H1 (cell line): Measurements from ENCODE around the gene ZNF677. TPM values are rescaled to one million over a fixed set of nuclear protein-coding genes. Genes with fewer than 3 reads are reported as not detected.

ENCODE experiments used
- CTCF ChIA-PET: fragments of 300-600 bp; sonication (Branson Sonifier 250); formaldehyde crosslinking; loops from one replicate; lab custom pipeline; 2021; ENCODE audit not compliant: partially characterized antibody; lab: Charles Lee
- POLR2A ChIA-PET: fragments of 300-600 bp; sonication (Branson Sonifier 250); formaldehyde crosslinking; loops from one replicate; lab custom pipeline; 2021; ENCODE audit warnings: inconsistent platforms; ENCODE audit not compliant: partially characterized antibody; lab: Charles Lee
- DNase-seq, 2 experiments: peaks; one replicate each; pipeline versions ENCODE4 v3.0.0 to v3.0.0-alpha.2; 2010 to 2022; ENCODE audit warnings: low spot score in 2 of 2, low read depth in 1 of 2, mixed read lengths in 1 of 2
- FAIRE-seq: peaks from 2 replicates; lab custom pipeline; 2011; peaks lifted over from hg19 to GRCh38; lab: Jason Lieb, UNC
- H2AFZ ChIP-seq: 2 replicates; pipeline ENCODE4 v1.8.1; 2012; ENCODE audit warnings: low read length, inconsistent platforms
- H2AK5ac ChIP-seq: 2 replicates; pipeline ENCODE4 v1.6.1; 2013; ENCODE audit warnings: low read depth, low read length
- H2BK120ac ChIP-seq: replicated peaks from 2 replicates; pipeline ENCODE3; 2013; ENCODE audit warnings: low read depth, low read length, inconsistent platforms
- H2BK12ac ChIP-seq: 2 replicates; pipeline ENCODE4 v1.6.1; 2013; ENCODE audit warnings: low read depth, low read length
- H2BK15ac ChIP-seq: 2 replicates; pipeline ENCODE4 v1.6.1; 2013; ENCODE audit warnings: low read length
- H2BK20ac ChIP-seq: 2 replicates; pipeline ENCODE4 v1.6.1; 2013; ENCODE audit warnings: low read length
- H2BK5ac ChIP-seq: 2 replicates; pipeline ENCODE4 v1.6.1; 2013; ENCODE audit warnings: low read depth, low read length
- H3K14ac ChIP-seq: 2 replicates; pipeline ENCODE4 v1.6.1; 2013; ENCODE audit warnings: inconsistent platforms; ENCODE audit not compliant: insufficient read length
- H3K18ac ChIP-seq: 2 replicates; pipeline ENCODE4 v1.6.1; 2013; ENCODE audit warnings: low read length; ENCODE audit errors: extremely low read depth
- H3K23ac ChIP-seq: 2 replicates; pipeline ENCODE4 v1.6.1; 2013; ENCODE audit warnings: inconsistent platforms; ENCODE audit not compliant: insufficient read length
- H3K23me2 ChIP-seq: 2 replicates; pipeline ENCODE4 v1.6.1; 2013; ENCODE audit warnings: low read depth, low read length
- H3K27ac ChIP-seq: 2 replicates; pipeline ENCODE4 v1.6.1; 2011; ENCODE audit warnings: low read depth, low read length, inconsistent platforms
- H3K27me3 ChIP-seq, 4 experiments: replicated peaks in 1 of 4; 1 replicate in 1 of 4; 2 replicates in 3 of 4; pipeline versions ENCODE4 v1.6.1 to v1.8.1; 2011 to 2013; ENCODE audit warnings: low read length in 3 of 4, mild to moderate bottlenecking in 3 of 4, inconsistent platforms in 2 of 4, mixed read lengths in 2 of 4, moderate library complexity in 1 of 4; ENCODE audit not compliant: control insufficient read depth in 3 of 4, insufficient read depth in 3 of 4; ENCODE audit errors: extremely low read depth in 1 of 4
- H3K36me3 ChIP-seq, 4 experiments: 2 replicates each; pipeline versions ENCODE4 v1.6.1 to v1.8.1; 2011 to 2013; ENCODE audit warnings: mild to moderate bottlenecking in 4 of 4, low read length in 3 of 4, moderate library complexity in 2 of 4, control low read depth in 1 of 4, inconsistent platforms in 1 of 4; ENCODE audit not compliant: insufficient read depth in 4 of 4, control insufficient read depth in 2 of 4
- H3K4ac ChIP-seq: replicated peaks from 2 replicates; pipeline ENCODE3; 2013; ENCODE audit warnings: low read length, low read depth, mixed read lengths, inconsistent platforms; ENCODE audit not compliant: insufficient read length
- H3K4me1 ChIP-seq, 4 experiments: replicated peaks in 1 of 4; 1 replicate in 1 of 4; 2 replicates in 3 of 4; pipeline versions ENCODE4 v1.6.1 to v1.8.1; 2011 to 2013; ENCODE audit warnings: low read length in 3 of 4, inconsistent platforms in 2 of 4, mixed read lengths in 1 of 4; ENCODE audit not compliant: insufficient read depth in 4 of 4, control insufficient read depth in 3 of 4
- H3K4me2 ChIP-seq, 2 experiments: 2 replicates each; pipeline versions ENCODE4 v1.6.1 to v1.8.1; 2011 to 2013; ENCODE audit warnings: low read depth in 2 of 2, low read length in 2 of 2, control low read depth in 1 of 2, inconsistent platforms in 1 of 2, mild to moderate bottlenecking in 1 of 2; ENCODE audit not compliant: insufficient read depth in 1 of 2
- H3K4me3 ChIP-seq, 4 experiments: fragments of 200-600, 300-600 bp in 1 of 4; sonication (generic), shearing (Covaris generic), sonication (Bioruptor Twin) in 1 of 4; 2 replicates each; pipeline versions ENCODE4 v1.5.1 to v1.8.1; 2011 to 2016; ENCODE audit warnings: low read length in 4 of 4, low read depth in 3 of 4, control low read depth in 2 of 4, inconsistent platforms in 2 of 4, mild to moderate bottlenecking in 2 of 4, mixed read lengths in 1 of 4, moderate library complexity in 1 of 4; ENCODE audit not compliant: insufficient read depth in 2 of 4; ENCODE audit errors: extremely low read depth in 1 of 4
- H3K56ac ChIP-seq: replicated peaks from 2 replicates; pipeline ENCODE3; 2013; ENCODE audit warnings: low read depth, mild to moderate bottlenecking, mixed read lengths, low read length, inconsistent platforms; ENCODE audit not compliant: insufficient read length
- H3K79me1 ChIP-seq: 2 replicates; pipeline ENCODE4 v1.6.1; 2013; ENCODE audit warnings: low read depth, low read length, control low read depth
- H3K79me2 ChIP-seq, 2 experiments: 2 replicates each; pipeline versions ENCODE4 v1.6.1 to v1.8.1; 2012 to 2013; ENCODE audit warnings: low read length in 2 of 2, mild to moderate bottlenecking in 2 of 2, inconsistent platforms in 1 of 2; ENCODE audit not compliant: insufficient read depth in 2 of 2, control insufficient read depth in 1 of 2
- H3K9ac ChIP-seq, 4 experiments: replicated peaks in 1 of 4; 1 replicate in 1 of 4; 2 replicates in 3 of 4; pipeline versions ENCODE4 v1.6.1 to v1.8.1; 2011 to 2013; ENCODE audit warnings: low read depth in 3 of 4, low read length in 3 of 4, control low read depth in 2 of 4, mild to moderate bottlenecking in 2 of 4, moderate library complexity in 2 of 4, inconsistent platforms in 1 of 4; ENCODE audit errors: extremely low read depth in 1 of 4
- H3K9me3 ChIP-seq, 2 experiments: 2 replicates each; pipeline versions ENCODE4 v1.6.1 to v1.8.1; 2012 to 2013; ENCODE audit warnings: mild to moderate bottlenecking in 2 of 2, moderate library complexity in 2 of 2, control low read depth in 1 of 2, inconsistent platforms in 1 of 2, low read depth in 1 of 2, low read length in 1 of 2, mixed read lengths in 1 of 2; ENCODE audit not compliant: insufficient read depth in 2 of 2
- H4K20me1 ChIP-seq, 2 experiments: replicated peaks in 1 of 2; 2 replicates each; pipeline versions ENCODE3 to v1.8.1; 2011 to 2013; ENCODE audit warnings: inconsistent platforms in 2 of 2, low read length in 2 of 2, mild to moderate bottlenecking in 1 of 2; ENCODE audit not compliant: insufficient read depth in 2 of 2, control insufficient read depth in 1 of 2
- H4K5ac ChIP-seq: 2 replicates; pipeline ENCODE4 v1.6.1; 2013; ENCODE audit warnings: low read length, low read depth, mixed read lengths, inconsistent platforms; ENCODE audit not compliant: insufficient read length
- H4K8ac ChIP-seq: 2 replicates; pipeline ENCODE4 v1.8.0; 2013; ENCODE audit warnings: mild to moderate bottlenecking, moderate library complexity, low read length, inconsistent platforms; ENCODE audit not compliant: insufficient read depth; ENCODE audit errors: extremely low read depth
- H4K91ac ChIP-seq: replicated peaks from 2 replicates; pipeline ENCODE3; 2013; ENCODE audit warnings: low read length, mixed read lengths, inconsistent platforms; ENCODE audit not compliant: insufficient read length
- ATF2 ChIP-seq: IDR thresholded peaks from 2 replicates; pipeline ENCODE4 v1.6.1; 2012; ENCODE audit warnings: low read length, inconsistent platforms
- BACH1 ChIP-seq: IDR thresholded peaks from 2 replicates; pipeline ENCODE4 v1.6.1; 2012; ENCODE audit warnings: low read length, improper control_type of control experiment
- CHD2 ChIP-seq: IDR thresholded peaks from 2 replicates; pipeline ENCODE4 v1.6.1; 2012; ENCODE audit warnings: low read length, improper control_type of control experiment
- HDAC2 ChIP-seq, 2 experiments: fragments of 300-600 bp in 1 of 2; sonication (generic) in 1 of 2; IDR thresholded peaks; 2 replicates each; pipeline ENCODE4 v1.6.1; 2011 to 2012; ENCODE audit warnings: low read depth in 2 of 2, low read length in 2 of 2, mild to moderate bottlenecking in 2 of 2, moderate library complexity in 2 of 2, borderline replicate concordance in 1 of 2, inconsistent platforms in 1 of 2
- KDM5A ChIP-seq: fragments of 200-600 bp; IDR thresholded peaks from 2 replicates; pipeline ENCODE4 v1.7.1; 2012; ENCODE audit warnings: mild to moderate bottlenecking, low read length, inconsistent platforms, mixed read lengths
- NRF1 ChIP-seq: IDR thresholded peaks from 2 replicates; pipeline ENCODE4 v1.6.1; 2011; ENCODE audit warnings: mild to moderate bottlenecking, low read depth, low read length, improper control_type of control experiment
- POLR2AphosphoS5 ChIP-seq: IDR thresholded peaks from 2 replicates; pipeline ENCODE4 v1.6.1; 2011; ENCODE audit warnings: low read depth, low read length
- RAD21 ChIP-seq, 2 experiments: IDR thresholded peaks in 1 of 2; conservative IDR thresholded peaks in 1 of 2; 2 replicates each; pipeline ENCODE4 v1.6.1; 2011; ENCODE audit warnings: low read depth in 2 of 2, low read length in 2 of 2, improper control_type of control experiment in 1 of 2, inconsistent platforms in 1 of 2, mild to moderate bottlenecking in 1 of 2, moderate library complexity in 1 of 2
- SP1 ChIP-seq: IDR thresholded peaks from 2 replicates; pipeline ENCODE4 v1.6.1; 2011; ENCODE audit warnings: low read depth, low read length
- SP4 ChIP-seq: IDR thresholded peaks from 2 replicates; pipeline ENCODE4 v1.6.1; 2012; ENCODE audit warnings: low read length, inconsistent platforms
- SUZ12 ChIP-seq: fragments of 200-600 bp; sonication (generic); IDR thresholded peaks from 2 replicates; pipeline ENCODE4 v1.6.1; 2012; ENCODE audit warnings: mild to moderate bottlenecking, inconsistent platforms, low read length, moderate library complexity, mixed read lengths
- TAF1 ChIP-seq: IDR thresholded peaks from 2 replicates; pipeline ENCODE4 v1.6.1; 2011; ENCODE audit warnings: mild to moderate bottlenecking, low read depth, low read length
- ZNF274 ChIP-seq: IDR thresholded peaks from 2 replicates; pipeline ENCODE4 v1.7.0; 2012; ENCODE audit warnings: low read length, borderline replicate concordance; ENCODE audit errors: extremely low read depth
- WGBS, 2 experiments: shearing (Covaris generic) in 1 of 2; methylation state at CpG; one replicate each; pipeline versions ENCODE4 v1.1.6 to v1.1.7; 2013 to 2015; ENCODE audit warnings: low lambda C conversion rate in 2 of 2, mixed read lengths in 2 of 2, inconsistent platforms in 1 of 2, low coverage in 1 of 2, missing lambda C conversion rate in 1 of 2; ENCODE audit not compliant: insufficient replicate concordance in 2 of 2, insufficient coverage in 1 of 2, insufficient read length in 1 of 2; ENCODE audit errors: extremely low coverage in 1 of 2, missing lambda C conversion rate in 1 of 2; 5-methylcytosine and 5-hydroxymethylcytosine counted together
- polyA plus RNA-seq, 7 experiments: library from polyadenylated mRNA; depleted of rRNA in 3 of 7; stranded (reverse) in 5 of 7; unstranded in 2 of 7; fragments of >200 nt in 5 of 7; fragments of 200-250 nt in 2 of 7; gene quantifications; 1 replicate in 5 of 7; 2 replicates in 1 of 7; 4 replicates in 1 of 7; pipeline versions ENCODE4 v1.2.1 to v1.2.3, GENCODE V29; 2011 to 2013; ENCODE audit warnings: missing spikeins in 2 of 7, mixed read lengths in 2 of 7
- total RNA-seq: library from RNA; stranded (reverse); fragmentation: NEBNext Ultra II Directional; extraction: Animal tissue kit (Norgen Biotek cat#: 25700); gene quantifications from 2 replicates; pipeline ENCODE4 v1.2.1, GENCODE V29; 2021

The ZNF677 gene
- total and polyA plus RNA-seq, 2 of the 8 experiments (the other 6 are each of a cell fraction or from before 2014, with no cell fraction given) = 29.6 to 37.0 TPM

- no peak for FAIRE-seq
- Histone ChIP-seq H3K9ac (no peak overlapping the region), H2BK15ac (0 out of 2 replicates have a peak overlapping the region, but pooled peaks have one; percentile 65)
- TF ChIP-seq CHD2 (no peak), ZNF274 (no peak), TAF1 (no peak), ATF2 (no peak), KDM5A (no peak), SUZ12 (no peak), HDAC2 (IDR thresholded peaks at IDR 0.05; ENCODE audit: borderline replicate concordance in 1 of 2, low read depth in 2 of 2, low read length in 2 of 2) (no peak), POLR2AphosphoS5 (no peak), NRF1 (no peak), SP1 (no peak), BACH1 (no peak), RAD21 (IDR thresholded peaks at IDR 0.05 in 1 of 2, conservative IDR thresholded peaks at IDR 0.05 in 1 of 2; ENCODE audit: low read depth in 2 of 2, low read length in 2 of 2) (no peak), SP4 (no peak)
Observed at GRCh38 chr19:53272044-53272443, 17.4 kb upstream of the ZNF677 start.

More at GRCh38 chr19:53272044-53272443, 17.4 kb upstream of the ZNF677 start:
- Histone ChIP-seq H4K5ac (no peak overlapping the region), H4K8ac (no peak overlapping the region), H3K23me2 (peaks cover 2% of the 10 kb centered on the region; the same call in 1 of the 2 replicates), H2AK5ac (0 out of 2 replicates have a peak overlapping the region, but pooled peaks have one; percentile 13), H3K79me1 (no peaks in the 10 kb centered on the region), H4K20me1 (no peaks in the 10 kb centered on the region), H3K56ac (no peak overlapping the region), H4K91ac (no peak overlapping the region), H3K23ac (no peak overlapping the region), H3K4me2 (no peak overlapping the region), H3K4me3 (no peak overlapping the region), H3K4me1 (no peaks in the 10 kb centered on the region), H2BK120ac (no peak overlapping the region), H3K36me3 (no peaks in the 10 kb centered on the region), H3K27ac (no peak overlapping the region), H2AFZ (no peak overlapping the region), H3K27me3 (no peaks in the 10 kb centered on the region), H2BK20ac (no peak overlapping the region), H3K14ac (no peak overlapping the region), H3K9me3 (peaks cover 12 to 19% of the 10 kb centered on the region in 2 experiments; a peak in 3 of 4 replicates), H3K79me2 (no peaks in the 10 kb centered on the region), H3K18ac (no peak overlapping the region), H2BK5ac (no peak overlapping the region), H3K4ac (no peak overlapping the region), H2BK12ac (no peak overlapping the region)
- no peak for DNase-seq
- WGBS, 2 experiments = 88% methylated on average over 7 of the region's 9 CpGs; no CpG with 5 or more reads in 1 of the 2 experiments
- ChIA-PET CTCF (no interaction called here), POLR2A (no interaction called here)
